Liver (tissue), 3 donors: ENCODE measurements around the gene TNIP1.
A peak's percentile ranks its signal among the peaks of the same experiment; 100 is the strongest.

ENCODE experiments used
- CTCF ChIP-seq: fragments of 150-350 bp; IDR thresholded peaks from 2 replicates; pipeline ENCODE4 v1.5.1; 2017; ENCODE audit warnings: improper control_type of control experiment, low read depth, low read length; ENCODE audit not compliant: missing input control
- EGR1 ChIP-seq, 2 donors: IDR thresholded peaks; 2 replicates each; pipeline ENCODE4 v1.6.1; 2016 to 2018; ENCODE audit warnings: antibody characterized with exemption in 2 of 2, low read depth in 2 of 2
- MAX ChIP-seq: IDR thresholded peaks from 2 replicates; pipeline ENCODE4 v1.6.1; 2016; ENCODE audit warnings: antibody characterized with exemption
- SP1 ChIP-seq: IDR thresholded peaks from 2 replicates; pipeline ENCODE4 v1.6.1; 2018; ENCODE audit warnings: antibody characterized with exemption, mild to moderate bottlenecking
- TF ChIP-seq, protein P1 (sequence below): IDR thresholded peaks from 2 replicates; pipeline ENCODE4 v1.6.1; 2016; ENCODE audit warnings: antibody characterized with exemption
- TF ChIP-seq, protein P2 (sequence below): IDR thresholded peaks from 2 replicates; pipeline ENCODE4 v1.6.1; 2016; ENCODE audit warnings: antibody characterized with exemption, mild to moderate bottlenecking
- donor health status: healthy.
- donor health status: healthy.

GRCh38 chr5:151002250-151002649, 78.6 kb downstream of the TNIP1 start:
- TF ChIP-seq MAX = no peak
- peak; percentile 69 for TF ChIP-seq CTCF
- TF ChIP-seq, protein P1, sequence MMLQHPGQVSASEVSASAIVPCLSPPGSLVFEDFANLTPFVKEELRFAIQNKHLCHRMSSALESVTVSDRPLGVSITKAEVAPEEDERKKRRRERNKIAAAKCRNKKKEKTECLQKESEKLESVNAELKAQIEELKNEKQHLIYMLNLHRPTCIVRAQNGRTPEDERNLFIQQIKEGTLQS = no peak
- TF ChIP-seq EGR1 (IDR thresholded peaks at IDR 0.05; ENCODE audit: low read depth in 2 of 2) = no peak
- TF ChIP-seq, protein P2, sequence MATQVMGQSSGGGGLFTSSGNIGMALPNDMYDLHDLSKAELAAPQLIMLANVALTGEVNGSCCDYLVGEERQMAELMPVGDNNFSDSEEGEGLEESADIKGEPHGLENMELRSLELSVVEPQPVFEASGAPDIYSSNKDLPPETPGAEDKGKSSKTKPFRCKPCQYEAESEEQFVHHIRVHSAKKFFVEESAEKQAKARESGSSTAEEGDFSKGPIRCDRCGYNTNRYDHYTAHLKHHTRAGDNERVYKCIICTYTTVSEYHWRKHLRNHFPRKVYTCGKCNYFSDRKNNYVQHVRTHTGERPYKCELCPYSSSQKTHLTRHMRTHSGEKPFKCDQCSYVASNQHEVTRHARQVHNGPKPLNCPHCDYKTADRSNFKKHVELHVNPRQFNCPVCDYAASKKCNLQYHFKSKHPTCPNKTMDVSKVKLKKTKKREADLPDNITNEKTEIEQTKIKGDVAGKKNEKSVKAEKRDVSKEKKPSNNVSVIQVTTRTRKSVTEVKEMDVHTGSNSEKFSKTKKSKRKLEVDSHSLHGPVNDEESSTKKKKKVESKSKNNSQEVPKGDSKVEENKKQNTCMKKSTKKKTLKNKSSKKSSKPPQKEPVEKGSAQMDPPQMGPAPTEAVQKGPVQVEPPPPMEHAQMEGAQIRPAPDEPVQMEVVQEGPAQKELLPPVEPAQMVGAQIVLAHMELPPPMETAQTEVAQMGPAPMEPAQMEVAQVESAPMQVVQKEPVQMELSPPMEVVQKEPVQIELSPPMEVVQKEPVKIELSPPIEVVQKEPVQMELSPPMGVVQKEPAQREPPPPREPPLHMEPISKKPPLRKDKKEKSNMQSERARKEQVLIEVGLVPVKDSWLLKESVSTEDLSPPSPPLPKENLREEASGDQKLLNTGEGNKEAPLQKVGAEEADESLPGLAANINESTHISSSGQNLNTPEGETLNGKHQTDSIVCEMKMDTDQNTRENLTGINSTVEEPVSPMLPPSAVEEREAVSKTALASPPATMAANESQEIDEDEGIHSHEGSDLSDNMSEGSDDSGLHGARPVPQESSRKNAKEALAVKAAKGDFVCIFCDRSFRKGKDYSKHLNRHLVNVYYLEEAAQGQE = no peak
- no peak for TF ChIP-seq SP1
